ENCODE data around the gene SATB1. TPM values are rescaled to one million over a fixed set of nuclear protein-coding genes. Genes with fewer than 3 reads are reported as not detected.

SATB1 gene
- total RNA-seq, 3 donors from 2014 or later (not counting 1 experiment from before 2014, with no cell fraction given): 137 to 162 (median 151) TPM

DNA sequence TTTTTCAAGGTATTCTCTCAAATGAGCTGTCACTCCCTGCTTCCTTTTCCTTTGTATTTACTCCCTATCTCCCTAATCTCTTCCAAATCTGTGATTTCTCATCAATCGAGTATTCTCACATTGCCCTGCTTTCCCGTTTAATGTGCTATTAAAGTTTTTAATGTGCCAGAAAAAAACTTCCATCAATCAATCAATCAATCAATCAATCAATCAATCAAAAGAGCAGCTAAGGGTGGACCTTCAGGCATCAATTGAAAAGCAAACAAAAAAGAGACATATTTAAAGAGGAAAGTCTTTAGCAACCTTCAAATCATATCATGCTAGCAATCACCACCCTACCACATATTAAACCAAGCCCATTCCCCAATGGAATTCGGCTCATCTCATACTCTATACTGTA lies 58.9 kb downstream of the SATB1 start:
- H3K4me3 ChIP-seq (ENCODE audit: low read length): no peak overlapping the region
- H3K27me3 ChIP-seq (ENCODE audit: control insufficient read depth, insufficient read depth, low read length): no peaks in the 10 kb centered on the region
- no peaks in the 10 kb centered on the region for H3K9me3 ChIP-seq (ENCODE audit: control insufficient read depth, insufficient read depth, low read length)
- ATAC-seq: no peak
- H3K27ac ChIP-seq (ENCODE audit: low read length): no peak overlapping the region
- Mint-ChIP-seq H3K9me3 (no peaks in the 10 kb centered on the region), H3K4me3 (no peak overlapping the region), H3K27me3 (ENCODE audit: low read depth in 2 of 2) (no peaks in the 10 kb centered on the region), H3K4me1 (peaks cover 43% of the 10 kb centered on the region in 2 donors), H3K27ac (no peak overlapping the region), H3K36me3 (peaks cover 25% of the 10 kb centered on the region)
- peaks cover 5% of the 10 kb centered on the region for H3K4me1 ChIP-seq (ENCODE audit: control insufficient read depth, insufficient read depth, low read length)
- TF ChIP-seq, protein P1, sequence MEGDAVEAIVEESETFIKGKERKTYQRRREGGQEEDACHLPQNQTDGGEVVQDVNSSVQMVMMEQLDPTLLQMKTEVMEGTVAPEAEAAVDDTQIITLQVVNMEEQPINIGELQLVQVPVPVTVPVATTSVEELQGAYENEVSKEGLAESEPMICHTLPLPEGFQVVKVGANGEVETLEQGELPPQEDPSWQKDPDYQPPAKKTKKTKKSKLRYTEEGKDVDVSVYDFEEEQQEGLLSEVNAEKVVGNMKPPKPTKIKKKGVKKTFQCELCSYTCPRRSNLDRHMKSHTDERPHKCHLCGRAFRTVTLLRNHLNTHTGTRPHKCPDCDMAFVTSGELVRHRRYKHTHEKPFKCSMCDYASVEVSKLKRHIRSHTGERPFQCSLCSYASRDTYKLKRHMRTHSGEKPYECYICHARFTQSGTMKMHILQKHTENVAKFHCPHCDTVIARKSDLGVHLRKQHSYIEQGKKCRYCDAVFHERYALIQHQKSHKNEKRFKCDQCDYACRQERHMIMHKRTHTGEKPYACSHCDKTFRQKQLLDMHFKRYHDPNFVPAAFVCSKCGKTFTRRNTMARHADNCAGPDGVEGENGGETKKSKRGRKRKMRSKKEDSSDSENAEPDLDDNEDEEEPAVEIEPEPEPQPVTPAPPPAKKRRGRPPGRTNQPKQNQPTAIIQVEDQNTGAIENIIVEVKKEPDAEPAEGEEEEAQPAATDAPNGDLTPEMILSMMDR (IDR thresholded peaks at IDR 0.05): no peak
- DNase-seq: no peak
- WGBS (ENCODE audit: insufficient coverage): 100% methylated on average over 2 of the region's 3 CpGs
- H3K36me3 ChIP-seq (ENCODE audit: control insufficient read depth, insufficient read depth, low read length): peaks cover 42% of the 10 kb centered on the region
- intact Hi-C loops (cut with micrococcal nuclease): no loop called here

DNA sequence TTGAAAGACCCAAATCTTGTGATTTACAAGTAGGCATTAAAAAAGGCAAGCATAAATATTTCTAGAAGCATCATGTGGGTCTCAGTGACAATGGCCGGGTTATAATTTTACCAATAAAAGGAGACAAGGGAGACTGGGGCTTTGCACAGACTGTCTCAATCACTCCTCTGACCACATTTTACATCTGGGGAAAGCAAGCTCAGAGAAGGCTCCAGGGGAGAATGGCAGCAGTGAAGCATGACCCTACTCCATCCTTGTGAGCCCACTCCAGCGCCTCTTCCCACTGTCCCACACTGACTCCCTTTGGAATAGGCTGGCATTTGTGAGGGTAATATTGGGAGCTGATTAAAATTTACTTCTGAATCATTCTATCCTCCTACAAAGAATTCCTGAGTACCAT lies 61.8 kb downstream of the SATB1 start:
- Histone ChIP-seq H3K4me1 (ENCODE audit: control insufficient read depth, insufficient read depth, low read length) (no peaks in the 10 kb centered on the region), H3K27me3 (ENCODE audit: control insufficient read depth, insufficient read depth, low read length) (no peaks in the 10 kb centered on the region), H3K27ac (ENCODE audit: low read length) (no peak overlapping the region), H3K9me3 (ENCODE audit: control insufficient read depth, insufficient read depth, low read length) (no peaks in the 10 kb centered on the region), H3K36me3 (ENCODE audit: control insufficient read depth, insufficient read depth, low read length) (peaks cover 53% of the 10 kb centered on the region), H3K4me3 (ENCODE audit: low read length) (no peak overlapping the region)
- Mint-ChIP-seq H3K4me3 (no peak overlapping the region), H3K27me3 (ENCODE audit: low read depth in 2 of 2) (no peaks in the 10 kb centered on the region), H3K9me3 (no peaks in the 10 kb centered on the region), H3K27ac (no peak overlapping the region), H3K4me1 (peaks cover 38 to 39% of the 10 kb centered on the region in 2 donors), H3K36me3 (peaks cover 38% of the 10 kb centered on the region)
- ATAC-seq (no peak), DNase-seq (no peak)
- 100% methylated on average over 1 of the region's 2 CpGs for WGBS (ENCODE audit: insufficient coverage)
- TF ChIP-seq, protein P1 (IDR thresholded peaks at IDR 0.05): no peak
- intact Hi-C loops (cut with micrococcal nuclease): no loop called here

DNA sequence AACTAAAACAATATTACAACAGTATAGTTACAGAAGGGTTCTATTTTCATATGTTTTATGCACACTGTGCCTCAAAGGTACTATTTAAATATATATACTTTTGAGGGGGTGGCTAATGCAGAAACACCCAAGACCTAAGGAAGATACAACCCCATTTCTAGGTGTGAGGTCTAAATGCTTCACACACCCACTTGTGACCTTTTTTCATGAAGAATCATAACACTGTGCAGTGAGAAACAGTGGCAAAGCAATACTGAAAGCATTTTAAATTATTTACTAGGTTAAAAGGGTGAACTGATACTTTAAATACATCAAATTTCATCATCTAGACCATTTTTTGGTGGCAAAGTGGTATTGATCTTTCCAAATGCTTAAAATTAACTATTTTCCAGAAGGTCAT lies 67.4 kb downstream of the SATB1 start:
- peak overlapping the region; percentile 48 to 54 for H3K27ac Mint-ChIP-seq
- peaks cover 13% of the 10 kb centered on the region for H3K36me3 Mint-ChIP-seq
- DNase-seq (no peak), ATAC-seq (peak; percentile 88 to 93 (median 88))
- no peaks in the 10 kb centered on the region for H3K27me3 ChIP-seq (ENCODE audit: control insufficient read depth, insufficient read depth, low read length)
- TF ChIP-seq, protein P1 (IDR thresholded peaks at IDR 0.05): no peak
- H3K9me3 Mint-ChIP-seq: no peaks in the 10 kb centered on the region
- peaks cover 29% of the 10 kb centered on the region for H3K36me3 ChIP-seq (ENCODE audit: control insufficient read depth, insufficient read depth, low read length)
- no peak overlapping the region for H3K4me3 ChIP-seq (ENCODE audit: low read length)
- peaks cover 41 to 45% of the 10 kb centered on the region in 2 donors for H3K4me1 Mint-ChIP-seq
- intact Hi-C loops (cut with micrococcal nuclease): loop anchor here (2.0 to 10.0 kb wide), 2 partner anchors 15 to 387 kb away; no protein-coding TSS in a partner anchor
- H3K4me3 Mint-ChIP-seq: no peak overlapping the region
- H3K27me3 Mint-ChIP-seq (ENCODE audit: low read depth in 2 of 2): no peaks in the 10 kb centered on the region
- H3K9me3 ChIP-seq (ENCODE audit: control insufficient read depth, insufficient read depth, low read length): no peaks in the 10 kb centered on the region
- no peaks in the 10 kb centered on the region for H3K4me1 ChIP-seq (ENCODE audit: control insufficient read depth, insufficient read depth, low read length)
- H3K27ac ChIP-seq (ENCODE audit: low read length): no peak overlapping the region

DNA sequence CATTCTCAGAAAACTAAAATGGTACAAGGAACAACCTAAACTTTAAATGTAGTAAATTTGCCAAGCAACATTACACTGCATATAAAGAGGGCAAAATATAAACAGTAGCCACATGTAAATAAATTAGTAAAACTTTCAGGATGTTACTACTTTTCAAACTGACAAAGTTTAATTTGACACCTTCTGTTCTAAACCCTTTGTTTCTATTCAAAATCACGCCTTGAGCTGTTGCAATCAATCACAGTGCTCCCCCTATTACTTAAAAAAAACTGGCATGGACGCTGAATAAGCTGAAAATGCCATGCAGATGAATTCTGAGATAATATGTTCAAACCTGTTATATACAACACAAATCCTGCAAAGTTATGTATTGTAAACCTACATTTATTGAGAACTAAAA lies 69.3 kb downstream of the SATB1 start:
- H3K4me3 Mint-ChIP-seq: peak overlapping the region; percentile 21
- peaks cover 13% of the 10 kb centered on the region for H3K36me3 Mint-ChIP-seq
- H3K9me3 ChIP-seq (ENCODE audit: control insufficient read depth, insufficient read depth, low read length): no peaks in the 10 kb centered on the region
- no peak overlapping the region for H3K27ac ChIP-seq (ENCODE audit: low read length)
- no peak overlapping the region for H3K4me3 ChIP-seq (ENCODE audit: low read length)
- H3K27ac Mint-ChIP-seq: peak overlapping the region in 1 of 2 donors; percentile 13
- 54% methylated on average over 1 of the region's 2 CpGs for WGBS (ENCODE audit: insufficient coverage)
- H3K4me1 Mint-ChIP-seq: peaks cover 39% of the 10 kb centered on the region in 2 donors
- H3K27me3 ChIP-seq (ENCODE audit: control insufficient read depth, insufficient read depth, low read length): no peaks in the 10 kb centered on the region
- DNase-seq (no peak), ATAC-seq (peak; percentile 58 to 67 (median 61))
- TF ChIP-seq, protein P1 (IDR thresholded peaks at IDR 0.05): no peak
- no peaks in the 10 kb centered on the region for H3K27me3 Mint-ChIP-seq (ENCODE audit: low read depth in 2 of 2)
- no peaks in the 10 kb centered on the region for H3K4me1 ChIP-seq (ENCODE audit: control insufficient read depth, insufficient read depth, low read length)
- H3K36me3 ChIP-seq (ENCODE audit: control insufficient read depth, insufficient read depth, low read length): peaks cover 35% of the 10 kb centered on the region
- intact Hi-C loops (cut with micrococcal nuclease): loop anchor here (2.0 to 10.0 kb wide), 2 partner anchors 17 to 389 kb away; no protein-coding TSS in a partner anchor
- H3K9me3 Mint-ChIP-seq: no peaks in the 10 kb centered on the region
